H1 (cell line): ENCODE results near the gene DCLK1. TPM values are rescaled to one million over a fixed set of nuclear protein-coding genes. Genes with fewer than 3 reads are reported as not detected.

Source experiments
- CTCF ChIA-PET: fragments of 300-600 bp; sonication (Branson Sonifier 250); formaldehyde crosslinking; loops from one replicate; lab custom pipeline; 2021; ENCODE audit not compliant: partially characterized antibody; lab: Charles Lee
- POLR2A ChIA-PET: fragments of 300-600 bp; sonication (Branson Sonifier 250); formaldehyde crosslinking; loops from one replicate; lab custom pipeline; 2021; ENCODE audit warnings: inconsistent platforms; ENCODE audit not compliant: partially characterized antibody; lab: Charles Lee
- DNase-seq, 2 experiments: peaks; one replicate each; pipeline versions ENCODE4 v3.0.0 to v3.0.0-alpha.2; 2010 to 2022; ENCODE audit warnings: low spot score in 2 of 2, low read depth in 1 of 2, mixed read lengths in 1 of 2
- FAIRE-seq: peaks from 2 replicates; lab custom pipeline; 2011; peaks lifted over from hg19 to GRCh38; lab: Jason Lieb, UNC
- H2AFZ ChIP-seq: 2 replicates; pipeline ENCODE4 v1.8.1; 2012; ENCODE audit warnings: low read length, inconsistent platforms
- H2AK5ac ChIP-seq: 2 replicates; pipeline ENCODE4 v1.6.1; 2013; ENCODE audit warnings: low read depth, low read length
- H2BK120ac ChIP-seq: replicated peaks from 2 replicates; pipeline ENCODE3; 2013; ENCODE audit warnings: low read depth, low read length, inconsistent platforms
- H2BK12ac ChIP-seq: 2 replicates; pipeline ENCODE4 v1.6.1; 2013; ENCODE audit warnings: low read depth, low read length
- H2BK15ac ChIP-seq: 2 replicates; pipeline ENCODE4 v1.6.1; 2013; ENCODE audit warnings: low read length
- H2BK20ac ChIP-seq: 2 replicates; pipeline ENCODE4 v1.6.1; 2013; ENCODE audit warnings: low read length
- H2BK5ac ChIP-seq: 2 replicates; pipeline ENCODE4 v1.6.1; 2013; ENCODE audit warnings: low read depth, low read length
- H3K14ac ChIP-seq: 2 replicates; pipeline ENCODE4 v1.6.1; 2013; ENCODE audit warnings: inconsistent platforms; ENCODE audit not compliant: insufficient read length
- H3K18ac ChIP-seq: 2 replicates; pipeline ENCODE4 v1.6.1; 2013; ENCODE audit warnings: low read length; ENCODE audit errors: extremely low read depth
- H3K23ac ChIP-seq: 2 replicates; pipeline ENCODE4 v1.6.1; 2013; ENCODE audit warnings: inconsistent platforms; ENCODE audit not compliant: insufficient read length
- H3K23me2 ChIP-seq: 2 replicates; pipeline ENCODE4 v1.6.1; 2013; ENCODE audit warnings: low read depth, low read length
- H3K27ac ChIP-seq: 2 replicates; pipeline ENCODE4 v1.6.1; 2011; ENCODE audit warnings: low read depth, low read length, inconsistent platforms
- H3K27me3 ChIP-seq, 4 experiments: replicated peaks in 1 of 4; 1 replicate in 1 of 4; 2 replicates in 3 of 4; pipeline versions ENCODE4 v1.6.1 to v1.8.1; 2011 to 2013; ENCODE audit warnings: low read length in 3 of 4, mild to moderate bottlenecking in 3 of 4, inconsistent platforms in 2 of 4, mixed read lengths in 2 of 4, moderate library complexity in 1 of 4; ENCODE audit not compliant: control insufficient read depth in 3 of 4, insufficient read depth in 3 of 4; ENCODE audit errors: extremely low read depth in 1 of 4
- H3K36me3 ChIP-seq, 4 experiments: 2 replicates each; pipeline versions ENCODE4 v1.6.1 to v1.8.1; 2011 to 2013; ENCODE audit warnings: mild to moderate bottlenecking in 4 of 4, low read length in 3 of 4, moderate library complexity in 2 of 4, control low read depth in 1 of 4, inconsistent platforms in 1 of 4; ENCODE audit not compliant: insufficient read depth in 4 of 4, control insufficient read depth in 2 of 4
- H3K4ac ChIP-seq: replicated peaks from 2 replicates; pipeline ENCODE3; 2013; ENCODE audit warnings: low read length, low read depth, mixed read lengths, inconsistent platforms; ENCODE audit not compliant: insufficient read length
- H3K4me1 ChIP-seq, 4 experiments: replicated peaks in 1 of 4; 1 replicate in 1 of 4; 2 replicates in 3 of 4; pipeline versions ENCODE4 v1.6.1 to v1.8.1; 2011 to 2013; ENCODE audit warnings: low read length in 3 of 4, inconsistent platforms in 2 of 4, mixed read lengths in 1 of 4; ENCODE audit not compliant: insufficient read depth in 4 of 4, control insufficient read depth in 3 of 4
- H3K4me2 ChIP-seq, 2 experiments: 2 replicates each; pipeline versions ENCODE4 v1.6.1 to v1.8.1; 2011 to 2013; ENCODE audit warnings: low read depth in 2 of 2, low read length in 2 of 2, control low read depth in 1 of 2, inconsistent platforms in 1 of 2, mild to moderate bottlenecking in 1 of 2; ENCODE audit not compliant: insufficient read depth in 1 of 2
- H3K4me3 ChIP-seq, 4 experiments: fragments of 200-600, 300-600 bp in 1 of 4; sonication (generic), shearing (Covaris generic), sonication (Bioruptor Twin) in 1 of 4; 2 replicates each; pipeline versions ENCODE4 v1.5.1 to v1.8.1; 2011 to 2016; ENCODE audit warnings: low read length in 4 of 4, low read depth in 3 of 4, control low read depth in 2 of 4, inconsistent platforms in 2 of 4, mild to moderate bottlenecking in 2 of 4, mixed read lengths in 1 of 4, moderate library complexity in 1 of 4; ENCODE audit not compliant: insufficient read depth in 2 of 4; ENCODE audit errors: extremely low read depth in 1 of 4
- H3K56ac ChIP-seq: replicated peaks from 2 replicates; pipeline ENCODE3; 2013; ENCODE audit warnings: low read depth, mild to moderate bottlenecking, mixed read lengths, low read length, inconsistent platforms; ENCODE audit not compliant: insufficient read length
- H3K79me1 ChIP-seq: 2 replicates; pipeline ENCODE4 v1.6.1; 2013; ENCODE audit warnings: low read depth, low read length, control low read depth
- H3K79me2 ChIP-seq, 2 experiments: 2 replicates each; pipeline versions ENCODE4 v1.6.1 to v1.8.1; 2012 to 2013; ENCODE audit warnings: low read length in 2 of 2, mild to moderate bottlenecking in 2 of 2, inconsistent platforms in 1 of 2; ENCODE audit not compliant: insufficient read depth in 2 of 2, control insufficient read depth in 1 of 2
- H3K9ac ChIP-seq, 4 experiments: replicated peaks in 1 of 4; 1 replicate in 1 of 4; 2 replicates in 3 of 4; pipeline versions ENCODE4 v1.6.1 to v1.8.1; 2011 to 2013; ENCODE audit warnings: low read depth in 3 of 4, low read length in 3 of 4, control low read depth in 2 of 4, mild to moderate bottlenecking in 2 of 4, moderate library complexity in 2 of 4, inconsistent platforms in 1 of 4; ENCODE audit errors: extremely low read depth in 1 of 4
- H3K9me3 ChIP-seq, 2 experiments: 2 replicates each; pipeline versions ENCODE4 v1.6.1 to v1.8.1; 2012 to 2013; ENCODE audit warnings: mild to moderate bottlenecking in 2 of 2, moderate library complexity in 2 of 2, control low read depth in 1 of 2, inconsistent platforms in 1 of 2, low read depth in 1 of 2, low read length in 1 of 2, mixed read lengths in 1 of 2; ENCODE audit not compliant: insufficient read depth in 2 of 2
- H4K20me1 ChIP-seq, 2 experiments: replicated peaks in 1 of 2; 2 replicates each; pipeline versions ENCODE3 to v1.8.1; 2011 to 2013; ENCODE audit warnings: inconsistent platforms in 2 of 2, low read length in 2 of 2, mild to moderate bottlenecking in 1 of 2; ENCODE audit not compliant: insufficient read depth in 2 of 2, control insufficient read depth in 1 of 2
- H4K5ac ChIP-seq: 2 replicates; pipeline ENCODE4 v1.6.1; 2013; ENCODE audit warnings: low read length, low read depth, mixed read lengths, inconsistent platforms; ENCODE audit not compliant: insufficient read length
- H4K8ac ChIP-seq: 2 replicates; pipeline ENCODE4 v1.8.0; 2013; ENCODE audit warnings: mild to moderate bottlenecking, moderate library complexity, low read length, inconsistent platforms; ENCODE audit not compliant: insufficient read depth; ENCODE audit errors: extremely low read depth
- H4K91ac ChIP-seq: replicated peaks from 2 replicates; pipeline ENCODE3; 2013; ENCODE audit warnings: low read length, mixed read lengths, inconsistent platforms; ENCODE audit not compliant: insufficient read length
- CTCF ChIP-seq, 3 experiments: IDR thresholded peaks; 1 replicate in 2 of 3; 2 replicates in 1 of 3; pipeline versions ENCODE4 v1.5.1 to v1.6.1; 2011; ENCODE audit warnings: low read length in 3 of 3, mild to moderate bottlenecking in 3 of 3, inconsistent platforms in 2 of 3, low read depth in 1 of 3, moderate library complexity in 1 of 3; ENCODE audit not compliant: insufficient read depth in 1 of 3; ENCODE audit errors: control extremely low read depth in 1 of 3
- MAFK ChIP-seq: IDR thresholded peaks from 2 replicates; pipeline ENCODE4 v1.6.1; 2012; ENCODE audit warnings: low read depth, mild to moderate bottlenecking, improper control_type of control experiment, low read length
- POU5F1 ChIP-seq: IDR thresholded peaks from 2 replicates; pipeline ENCODE4 v1.6.1; 2011; ENCODE audit warnings: low read depth, mild to moderate bottlenecking, low read length, moderate library complexity
- WGBS, 2 experiments: shearing (Covaris generic) in 1 of 2; methylation state at CpG; one replicate each; pipeline versions ENCODE4 v1.1.6 to v1.1.7; 2013 to 2015; ENCODE audit warnings: low lambda C conversion rate in 2 of 2, mixed read lengths in 2 of 2, inconsistent platforms in 1 of 2, low coverage in 1 of 2, missing lambda C conversion rate in 1 of 2; ENCODE audit not compliant: insufficient replicate concordance in 2 of 2, insufficient coverage in 1 of 2, insufficient read length in 1 of 2; ENCODE audit errors: extremely low coverage in 1 of 2, missing lambda C conversion rate in 1 of 2; 5-methylcytosine and 5-hydroxymethylcytosine counted together
- polyA plus RNA-seq, 7 experiments: library from polyadenylated mRNA; depleted of rRNA in 3 of 7; stranded (reverse) in 5 of 7; unstranded in 2 of 7; fragments of >200 nt in 5 of 7; fragments of 200-250 nt in 2 of 7; gene quantifications; 1 replicate in 5 of 7; 2 replicates in 1 of 7; 4 replicates in 1 of 7; pipeline versions ENCODE4 v1.2.1 to v1.2.3, GENCODE V29; 2011 to 2013; ENCODE audit warnings: missing spikeins in 2 of 7, mixed read lengths in 2 of 7
- total RNA-seq: library from RNA; stranded (reverse); fragmentation: NEBNext Ultra II Directional; extraction: Animal tissue kit (Norgen Biotek cat#: 25700); gene quantifications from 2 replicates; pipeline ENCODE4 v1.2.1, GENCODE V29; 2021

DCLK1 gene
- total and polyA plus RNA-seq, 2 of the 8 experiments (the other 6 are each of a cell fraction or from before 2014, with no cell fraction given) = 22.8 to 41.0 TPM

GRCh38 chr13:36101157-36101556 is 30.0 kb downstream of the DCLK1 start:
- Histone ChIP-seq H3K23ac (no peak overlapping the region), H3K79me2 (no peaks in the 10 kb centered on the region), H3K18ac (no peak overlapping the region), H4K5ac (no peak overlapping the region), H3K27me3 (no peaks in the 10 kb centered on the region), H3K56ac (no peak overlapping the region), H2AK5ac (no peak overlapping the region), H2BK120ac (no peak overlapping the region), H2AFZ (no peak overlapping the region), H3K27ac (no peak overlapping the region), H3K4me2 (no peak overlapping the region), H3K9me3 (no peaks in the 10 kb centered on the region), H2BK5ac (no peak overlapping the region), H3K4me1 (peaks cover 0 to 3% (median 0%) of the 10 kb centered on the region in 4 experiments; a peak in 1 of 7 replicates), H3K23me2 (no peaks in the 10 kb centered on the region), H2BK15ac (no peak overlapping the region), H2BK20ac (no peak overlapping the region), H4K91ac (no peak overlapping the region), H3K36me3 (no peaks in the 10 kb centered on the region), H3K9ac (no peak overlapping the region), H3K14ac (no peak overlapping the region), H3K79me1 (no peaks in the 10 kb centered on the region), H4K20me1 (no peaks in the 10 kb centered on the region), H3K4ac (no peak overlapping the region), H4K8ac (no peak overlapping the region), H3K4me3 (no peak overlapping the region), H2BK12ac (no peak overlapping the region)
- FAIRE-seq (no peak), DNase-seq (no peak)
- TF ChIP-seq POU5F1 = no peak
- TF ChIP-seq MAFK = no peak
- no peak for TF ChIP-seq CTCF (IDR thresholded peaks at IDR 0.05; ENCODE audit: control extremely low read depth in 1 of 3, insufficient read depth in 1 of 3, low read depth in 1 of 3, low read length in 3 of 3)
- 85% methylated on average over 9 of the region's 9 CpGs; no CpG with 5 or more reads in 1 of the 2 experiments for WGBS, 2 experiments
- CTCF ChIA-PET = interaction anchor here (1.2 kb wide), 1 partner anchor 15 kb away, joined by 7 read pairs; no protein-coding TSS in a partner anchor
- POLR2A ChIA-PET = no interaction called here
